NCI-H1436 (cell line): ENCODE data around the gene IRF2.

Experiments used
- DNase-seq: peaks from one replicate; lab custom pipeline; 2025; lab: John Stamatoyannopoulos, UW

IRF2 gene

DNA sequence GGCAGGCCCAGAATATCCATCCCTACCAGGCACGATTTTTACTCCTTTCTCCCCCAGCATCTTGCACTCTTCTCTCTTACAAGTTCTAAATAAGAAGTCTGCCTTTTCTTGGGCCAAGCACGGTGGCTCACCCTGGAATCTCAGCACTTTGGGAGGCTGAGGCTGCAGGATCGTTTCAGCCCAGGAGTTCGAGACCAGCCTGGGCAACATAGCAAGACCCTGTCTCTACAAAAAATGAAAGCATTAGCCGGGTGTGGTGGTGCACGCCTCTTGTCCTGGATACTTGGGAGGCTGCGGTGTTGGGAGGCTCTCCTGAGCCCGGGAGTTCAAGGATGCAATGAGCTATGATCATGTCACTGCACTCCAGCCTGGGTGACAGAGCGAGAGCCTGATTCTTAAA is 64.8 kb downstream of the IRF2 start:
- DNase-seq, result no peak

DNA sequence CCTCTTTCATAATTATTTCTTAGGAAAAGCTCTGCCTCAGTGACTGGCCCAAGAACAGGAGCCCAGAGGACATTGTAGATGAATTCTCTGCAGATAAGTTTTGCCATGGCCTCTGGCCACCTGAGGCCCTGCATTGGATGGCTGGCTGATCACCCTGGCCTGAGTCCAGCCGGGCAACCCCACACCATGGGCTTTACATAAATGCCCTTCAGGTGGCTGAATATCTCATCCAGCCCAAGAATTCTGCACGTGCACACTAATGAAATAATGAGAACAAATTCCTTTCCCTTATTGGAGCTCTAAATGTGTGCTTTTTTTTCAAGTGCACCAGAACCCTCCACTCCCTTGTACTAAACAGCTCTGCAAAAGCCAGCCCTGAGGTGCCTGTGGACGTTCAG is 65.7 kb downstream of the IRF2 start:
- no peak for DNase-seq

DNA sequence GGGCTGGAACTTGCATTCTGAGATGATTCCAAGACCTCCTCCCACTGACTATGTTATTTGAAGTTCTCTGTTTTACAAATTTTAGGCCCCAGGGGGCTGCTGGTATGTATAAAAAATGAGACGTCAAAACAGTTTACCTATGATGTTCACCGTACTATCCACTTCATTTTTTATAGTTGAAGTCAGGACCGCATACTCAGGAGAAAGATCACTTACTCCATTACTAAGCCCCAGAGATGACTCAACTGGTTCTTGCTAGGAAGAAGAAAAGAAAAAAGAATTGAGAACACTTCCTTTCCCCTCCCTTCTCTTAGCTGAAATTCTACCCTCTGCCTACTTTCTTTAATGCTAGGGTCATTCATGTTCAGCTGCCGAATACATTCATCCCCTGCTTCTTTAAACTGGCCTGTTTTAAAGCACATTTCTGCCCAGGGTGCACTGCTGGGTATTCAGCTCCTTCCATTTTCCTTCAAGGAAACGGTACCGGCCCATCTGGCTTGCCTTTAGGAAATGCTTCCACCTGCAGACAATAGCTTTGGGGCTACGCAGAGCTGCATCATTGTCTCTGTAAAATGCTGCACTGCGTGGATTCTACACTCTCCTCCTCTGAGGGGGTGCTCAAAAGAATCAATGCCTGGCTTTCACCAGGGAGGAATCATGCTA is 66.2 kb downstream of the IRF2 start:
- no peak for DNase-seq

DNA sequence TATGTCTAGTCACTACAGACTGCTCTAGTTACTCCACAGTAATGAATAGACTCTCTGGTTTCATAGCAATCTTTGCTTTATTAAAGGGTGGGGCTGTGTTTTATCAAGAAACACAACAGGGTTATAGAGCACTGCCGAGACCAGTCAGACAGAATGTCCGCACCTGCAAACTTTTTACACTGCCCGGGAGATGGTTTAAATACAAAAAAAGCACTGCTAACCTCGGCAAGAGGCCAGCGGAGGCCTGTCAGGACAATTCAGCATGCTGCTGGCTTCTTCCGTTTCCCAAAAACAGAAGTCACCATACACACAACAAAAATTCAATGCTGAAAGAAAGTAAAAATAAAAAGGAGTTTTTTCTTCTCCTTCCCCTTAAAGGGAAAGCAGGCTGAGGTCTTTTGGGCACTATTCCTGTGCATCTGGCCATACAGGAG is 67.4 kb downstream of the IRF2 start:
- DNase-seq, result no peak

DNA sequence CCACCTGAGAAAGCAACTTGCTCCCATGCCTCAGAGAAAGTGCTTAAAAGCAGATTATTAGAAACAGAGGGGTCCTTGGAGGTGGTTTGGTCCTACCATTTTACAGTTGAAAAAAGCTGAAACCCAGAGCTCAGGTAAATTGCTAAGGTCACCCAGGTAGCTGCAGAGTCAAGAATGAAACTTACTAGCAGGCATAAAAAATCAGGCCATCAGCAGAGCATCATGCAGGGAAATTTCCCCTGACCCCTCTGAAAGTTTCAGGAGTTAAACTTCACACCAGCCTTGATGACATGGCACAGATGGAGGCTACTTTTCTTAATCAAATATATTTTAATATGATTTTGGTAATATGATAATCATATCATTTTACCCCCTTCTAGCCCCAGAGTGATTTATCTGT is 70.3 kb downstream of the IRF2 start:
- no peak for DNase-seq

DNA sequence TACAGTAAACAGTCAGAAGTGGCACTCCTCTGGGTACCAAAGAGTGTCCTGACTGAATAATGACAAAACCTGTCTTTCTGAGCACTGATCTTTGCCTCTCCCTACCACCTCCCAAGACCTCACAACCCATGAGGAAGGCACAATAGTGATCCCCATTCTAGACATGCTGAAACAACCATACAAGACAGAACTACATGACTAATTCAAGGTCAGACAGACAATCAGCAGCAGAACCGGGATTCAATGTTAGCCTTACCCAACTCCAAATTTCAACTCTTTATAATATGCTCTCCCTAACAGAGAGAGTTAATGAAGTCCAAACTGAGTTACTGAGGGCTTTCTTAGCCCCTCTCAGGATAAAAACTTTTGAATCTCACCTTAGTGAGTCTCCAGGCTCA is 71.0 kb downstream of the IRF2 start:
- DNase-seq, result no peak

DNA sequence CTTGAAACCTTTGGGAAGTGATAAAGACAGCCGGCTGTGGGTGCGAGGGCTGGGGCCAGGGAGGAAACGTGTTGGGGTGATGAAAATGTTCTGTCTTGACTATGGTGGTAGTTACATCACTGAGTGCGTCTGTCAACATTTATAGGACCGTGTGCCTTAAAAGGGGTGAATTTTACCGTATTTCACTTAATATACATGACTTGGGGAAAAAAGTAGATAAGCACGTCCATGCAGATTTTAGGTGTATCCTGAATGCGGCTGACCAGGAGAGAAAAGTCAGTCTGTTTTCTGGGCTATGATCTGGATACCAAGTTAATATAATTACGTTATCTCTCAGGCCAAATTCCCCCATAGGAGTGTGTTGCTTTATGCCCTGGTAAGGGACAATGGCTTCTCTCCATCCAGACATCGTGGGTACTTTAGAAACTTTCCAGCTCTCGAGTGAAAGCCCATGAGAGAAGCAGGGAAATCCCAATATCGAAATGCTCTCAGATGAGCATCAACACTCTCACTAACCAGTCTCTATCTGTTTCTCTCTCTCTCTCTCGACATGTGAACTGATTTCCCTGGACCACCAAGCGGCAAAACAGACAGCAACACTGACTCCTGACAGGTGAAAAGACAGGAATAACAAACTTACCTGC is 71.5 kb downstream of the IRF2 start:
- no peak for DNase-seq

DNA sequence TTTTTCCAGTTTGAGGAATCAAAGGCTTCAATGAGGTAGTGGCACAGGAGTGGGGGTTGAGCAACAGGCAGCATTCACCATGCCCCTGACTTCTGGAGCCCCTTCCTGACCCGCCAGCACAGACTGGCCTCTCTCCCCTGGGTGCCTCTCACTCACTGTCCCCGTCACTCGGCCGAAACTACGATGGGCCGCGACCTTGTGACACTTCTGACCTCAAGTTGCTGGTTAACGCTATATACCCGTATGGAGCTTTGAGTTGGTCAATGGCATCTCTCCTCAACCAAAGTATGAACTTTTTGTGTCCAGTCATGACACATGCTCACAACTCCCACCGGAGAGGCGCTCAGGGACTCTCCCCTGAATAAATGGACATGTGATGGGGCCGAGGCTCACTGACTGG is 72.1 kb downstream of the IRF2 start:
- DNase-seq, result no peak

DNA sequence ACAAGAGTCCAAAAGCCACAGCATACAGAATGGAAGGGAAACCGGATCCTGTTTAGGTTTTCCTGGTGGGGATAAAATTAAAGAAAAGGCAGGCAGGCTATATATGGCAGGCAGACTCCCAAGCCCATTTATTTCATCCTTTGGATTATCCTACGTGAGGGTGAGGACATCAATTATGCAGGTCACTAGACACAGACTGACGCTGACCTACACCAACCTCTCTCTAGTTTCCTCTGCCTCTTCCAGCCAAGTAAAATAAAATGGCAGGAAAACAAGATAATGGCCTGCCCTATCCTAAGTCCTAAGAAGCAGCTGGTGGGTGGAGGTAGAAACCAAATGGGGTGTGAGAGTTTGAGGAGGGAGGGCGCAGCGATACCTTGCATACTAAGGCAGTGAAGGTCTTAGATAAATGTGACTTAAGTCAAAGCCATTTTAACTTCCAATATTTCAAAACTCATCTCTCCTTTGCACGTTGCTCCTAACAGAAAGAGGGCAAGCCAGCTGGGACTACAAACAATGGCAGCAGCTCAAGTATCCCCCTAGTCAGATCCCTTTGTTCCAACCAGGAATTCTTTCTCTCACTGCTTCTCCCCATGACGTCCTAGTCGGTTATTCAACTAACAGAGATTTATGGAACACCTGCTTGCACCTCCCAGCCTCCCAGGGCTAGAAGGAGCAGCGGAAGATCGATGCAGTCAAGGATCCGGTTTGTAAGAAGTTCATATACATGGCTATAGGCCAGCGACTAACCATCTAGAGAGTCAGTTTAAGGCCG is 72.8 kb downstream of the IRF2 start:
- no peak for DNase-seq

DNA sequence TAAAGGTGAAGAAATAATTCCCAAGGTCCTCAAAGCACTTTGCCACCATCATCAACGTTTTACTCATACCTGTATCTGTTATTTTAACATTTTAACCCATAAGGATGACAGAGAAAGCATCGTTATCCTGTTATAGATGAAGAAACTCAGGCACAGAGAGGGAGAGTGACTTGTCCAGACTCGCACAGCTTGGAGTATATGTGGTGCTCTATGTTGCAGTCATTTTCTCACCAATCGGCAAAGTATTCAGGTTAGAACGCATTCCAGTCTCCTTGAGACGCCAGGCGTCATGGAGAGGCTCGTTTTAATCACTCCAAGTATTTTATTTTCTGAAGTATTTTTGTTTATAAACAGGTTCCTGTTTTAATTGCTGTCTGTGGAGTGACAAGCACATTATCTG is 73.5 kb downstream of the IRF2 start:
- no peak for DNase-seq

DNA sequence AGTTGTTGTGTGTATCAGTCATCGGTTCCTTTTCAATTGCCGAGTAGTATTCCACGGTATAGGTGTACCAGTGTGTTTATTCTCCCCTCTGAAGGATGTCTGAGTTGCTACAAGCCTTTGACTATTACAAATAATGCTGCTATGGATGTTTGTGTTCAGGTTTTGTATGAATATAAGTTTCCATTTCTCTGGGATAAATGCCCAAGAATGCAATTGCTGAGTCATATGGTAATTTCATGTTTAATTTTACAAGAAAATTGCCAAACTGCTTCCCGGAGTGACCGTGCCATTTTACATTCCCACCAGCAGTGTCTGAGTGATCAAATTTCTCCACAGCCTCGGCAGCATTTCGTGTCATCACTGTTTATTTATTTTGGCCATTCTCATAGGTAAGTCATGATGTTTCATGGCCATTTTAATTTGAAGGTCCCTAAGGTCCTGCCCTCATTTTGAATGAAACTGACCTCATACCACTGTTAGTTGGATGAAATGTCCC is 73.9 kb downstream of the IRF2 start:
- no peak for DNase-seq

DNA sequence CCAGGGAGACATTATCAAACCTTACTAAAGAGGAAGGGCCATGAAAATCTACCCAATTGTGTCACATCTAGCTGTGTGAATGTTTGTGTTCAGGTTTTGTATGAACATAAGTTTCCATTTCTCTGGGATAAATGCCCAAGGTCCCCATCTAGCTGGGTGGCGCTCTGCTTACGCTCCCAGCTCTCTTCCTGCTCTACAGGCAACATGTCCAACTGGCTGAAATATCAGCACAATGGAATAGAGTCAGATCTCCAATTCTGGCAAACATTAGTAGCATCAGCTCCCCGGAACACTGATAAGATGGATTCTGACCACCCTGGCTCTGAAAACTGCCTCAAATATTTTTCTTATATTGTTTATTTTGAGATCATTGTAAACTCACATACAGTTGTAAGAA is 74.8 kb downstream of the IRF2 start:
- no peak for DNase-seq

DNA sequence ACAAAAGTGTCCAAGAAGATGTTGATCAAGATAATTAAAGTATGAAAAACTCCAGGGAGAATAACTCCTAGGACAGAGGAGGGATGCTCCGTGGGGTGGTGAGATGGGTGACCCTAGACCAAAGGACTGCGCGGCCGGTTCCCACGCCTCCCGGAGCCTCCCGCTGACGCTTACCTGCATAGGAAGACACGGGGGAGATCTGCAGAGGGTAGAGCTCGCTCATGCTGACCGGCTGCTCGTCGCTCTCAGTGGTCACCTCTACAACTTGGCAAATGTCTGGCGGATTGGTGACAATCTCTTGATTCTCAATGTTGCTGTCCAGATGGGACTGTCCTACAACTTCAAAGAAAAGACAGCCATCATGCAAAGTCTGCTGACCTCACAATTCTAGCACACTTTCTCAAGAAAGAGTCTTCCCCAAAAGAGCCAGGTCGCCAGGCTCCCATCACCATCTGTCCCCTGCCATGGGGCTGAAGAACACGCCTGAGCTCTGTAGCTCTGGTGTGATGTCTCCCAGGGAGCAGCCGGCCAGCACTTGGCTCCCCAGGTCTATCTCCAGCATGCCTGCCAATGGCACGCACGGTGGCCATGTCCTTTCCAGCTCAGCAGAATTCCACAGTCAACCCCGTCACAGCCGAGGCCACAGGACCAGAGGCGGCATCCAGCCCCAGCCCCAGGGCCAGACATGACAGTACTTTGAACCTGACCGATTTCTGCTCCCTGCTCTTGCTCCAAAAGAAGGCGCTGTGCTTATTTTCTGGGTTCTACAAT is 75.4 kb downstream of the IRF2 start:
- DNase-seq, result no peak

DNA sequence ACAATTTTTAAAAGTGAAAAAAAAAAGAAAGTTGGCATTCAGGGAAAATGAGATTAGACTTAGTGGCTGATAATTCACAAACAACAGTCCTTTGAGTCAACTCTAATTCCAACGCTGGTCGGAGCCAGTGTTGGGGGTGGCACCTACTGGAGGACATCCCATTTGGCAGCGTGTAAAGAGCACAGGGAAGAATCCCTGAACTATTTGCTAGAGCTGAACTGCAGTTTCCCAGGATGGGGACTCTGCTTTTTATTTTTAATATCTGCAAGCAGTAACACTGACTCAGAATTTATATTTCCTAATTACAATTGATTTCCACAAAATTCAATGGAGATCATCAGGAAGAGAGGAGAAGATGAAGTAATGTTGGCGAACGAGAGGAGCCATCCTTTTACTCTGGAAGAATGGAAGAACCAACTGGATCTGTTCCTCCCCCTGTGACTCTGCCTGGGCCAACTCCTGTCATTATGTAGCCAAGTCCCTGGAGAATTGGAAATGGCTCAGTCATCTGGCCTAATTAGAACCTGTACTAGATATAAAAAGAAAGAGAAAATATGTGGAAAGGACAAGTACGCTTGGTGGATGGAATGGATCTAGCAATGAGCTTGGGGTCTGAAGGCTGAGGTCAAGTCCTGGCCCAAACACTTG is 76.7 kb downstream of the IRF2 start:
- DNase-seq, result no peak

DNA sequence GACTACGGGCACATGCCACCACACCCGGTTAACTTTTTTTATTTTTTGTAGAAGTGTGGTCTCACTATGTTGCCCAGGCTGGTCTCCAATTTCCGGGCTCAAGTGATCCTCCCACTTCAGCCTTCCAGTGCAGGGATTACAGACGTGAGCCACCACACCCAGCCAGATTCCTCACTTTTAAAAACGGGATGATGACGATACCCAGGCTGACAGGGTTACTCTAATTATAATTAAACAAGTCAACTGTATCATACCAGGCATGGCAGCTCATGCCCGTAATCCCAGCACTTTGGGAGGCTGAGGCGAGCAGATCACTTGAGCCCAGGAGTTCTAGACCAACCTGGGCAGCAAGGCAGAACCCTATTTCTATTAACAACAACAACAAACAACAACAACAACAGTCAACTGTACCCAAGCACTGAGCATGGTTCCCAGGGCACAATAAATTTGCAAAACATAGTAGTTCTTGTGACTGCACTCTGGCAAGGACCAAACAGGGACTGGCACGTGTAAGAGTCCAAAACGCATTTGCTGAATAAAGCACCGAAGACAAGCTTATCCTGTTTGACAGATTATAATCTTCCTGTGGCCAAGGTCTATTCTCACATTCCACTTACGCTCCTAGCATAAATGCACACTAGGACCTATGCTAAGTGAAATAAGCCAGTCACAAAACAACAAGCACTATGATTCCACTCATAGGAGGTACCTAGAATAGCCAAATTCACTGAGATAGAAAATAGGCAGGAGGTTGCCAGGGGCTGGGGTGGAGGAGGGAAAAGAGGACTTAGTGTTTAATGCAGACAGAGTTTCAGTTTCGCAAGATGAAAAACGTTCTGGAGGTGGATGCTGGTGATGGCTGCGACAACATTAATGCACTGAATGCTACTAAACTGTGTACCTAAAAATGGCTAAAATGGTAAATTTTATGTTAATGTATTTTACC is 77.5 kb downstream of the IRF2 start:
- DNase-seq, result no peak

DNA sequence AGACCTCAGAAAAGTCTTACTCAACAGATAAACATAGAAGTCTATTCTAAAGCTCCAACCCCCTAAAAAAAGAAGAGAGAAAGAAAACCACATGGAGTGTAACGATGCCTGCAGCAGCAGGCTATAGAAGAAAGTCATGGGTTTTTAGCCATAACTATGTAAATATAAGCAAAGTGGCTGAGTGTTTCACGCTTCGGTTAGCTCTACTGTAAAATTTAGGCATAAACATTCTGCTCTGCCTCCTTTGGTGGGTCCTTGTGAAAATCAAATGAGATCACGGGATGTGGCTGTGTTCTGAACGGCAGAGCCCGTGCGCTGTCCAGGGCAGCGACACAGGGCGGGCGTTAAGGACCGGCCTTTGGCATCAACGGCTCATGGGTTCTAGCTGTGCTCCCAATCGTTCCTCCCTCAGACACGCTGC is 78.4 kb downstream of the IRF2 start:
- no peak for DNase-seq

DNA sequence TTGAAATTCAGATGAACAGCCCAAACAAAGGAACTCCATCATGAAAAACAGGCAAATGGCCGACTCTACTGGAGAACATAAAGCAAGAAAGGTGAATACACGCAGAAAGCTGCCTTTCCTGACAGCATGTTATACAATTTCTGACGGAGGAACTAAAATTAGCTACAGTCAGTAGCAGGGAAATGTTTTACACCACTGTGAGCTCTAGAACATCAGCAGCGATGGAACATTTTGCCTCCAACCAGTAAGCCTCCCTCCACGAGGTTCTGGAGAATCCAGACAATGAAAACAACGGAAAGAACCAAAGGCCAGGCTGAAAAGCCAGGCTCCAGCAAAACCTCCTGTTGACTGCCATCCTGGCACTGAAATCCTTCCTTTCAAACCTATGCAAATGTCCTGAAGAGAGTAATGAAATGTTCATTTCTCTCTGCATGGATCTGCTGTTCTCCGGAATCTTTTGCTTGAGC is 78.9 kb downstream of the IRF2 start:
- no peak for DNase-seq

DNA sequence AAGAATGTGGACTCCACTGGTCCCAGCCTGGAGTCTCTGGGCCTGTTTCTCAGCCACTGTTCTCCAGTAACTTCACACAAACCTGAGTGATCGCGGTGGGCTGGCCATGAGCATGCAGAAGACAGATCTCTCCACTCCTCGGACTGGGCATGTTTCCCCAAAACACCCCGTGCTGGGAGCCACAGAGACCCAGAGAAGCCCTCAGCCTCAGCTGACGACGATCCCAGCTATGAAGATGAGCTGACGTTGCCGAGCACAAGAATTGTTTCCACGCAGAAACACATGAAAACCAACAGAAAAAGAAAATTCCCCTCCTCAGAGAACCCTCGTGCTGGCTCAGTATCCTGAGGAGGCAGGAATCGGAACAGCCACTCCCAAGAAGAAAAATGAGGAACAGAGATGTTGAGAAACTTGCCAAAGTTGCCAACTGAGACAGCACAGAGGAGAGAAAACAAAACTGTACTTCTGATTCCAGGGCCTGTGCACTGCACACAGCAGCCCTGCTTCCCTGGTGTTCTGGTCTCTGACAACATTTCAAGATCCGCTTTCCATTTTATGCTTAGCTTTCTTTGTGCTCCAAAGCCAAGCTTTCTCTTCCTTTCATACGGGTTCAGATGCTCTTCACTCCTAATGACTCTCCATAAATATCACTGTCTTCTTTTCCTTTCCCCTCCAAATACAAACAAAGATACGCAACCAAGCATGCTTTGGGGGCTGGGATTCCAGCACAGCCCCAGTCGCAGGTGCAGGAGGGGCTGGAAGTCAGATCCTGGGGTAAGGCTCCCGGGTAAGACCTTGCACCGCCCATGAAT is 81.4 kb downstream of the IRF2 start:
- no peak for DNase-seq

DNA sequence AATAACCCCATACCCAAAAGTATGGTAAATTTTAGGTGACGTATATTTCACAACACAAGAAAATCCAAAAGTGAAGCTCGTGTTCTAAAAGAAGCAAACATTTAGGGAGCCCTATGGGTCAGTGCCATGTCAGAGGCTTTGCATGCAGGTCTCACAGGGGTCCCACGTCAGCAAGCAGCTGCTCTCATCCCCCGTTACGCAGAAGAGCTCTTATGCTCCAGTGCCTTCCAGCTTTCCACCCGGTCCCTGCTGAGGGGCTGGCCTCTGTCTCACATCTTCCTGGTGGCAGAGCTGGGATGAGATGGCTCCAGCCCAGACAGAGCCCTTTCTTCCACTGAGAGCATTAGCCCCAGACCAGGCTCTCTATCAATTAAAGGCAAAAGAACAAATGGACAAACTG is 82.0 kb downstream of the IRF2 start:
- no peak for DNase-seq
